GM21381 (cell line): ENCODE measurements around the gene SH3RF2.
"Not testable (repeated sequence)": the region's sequence is repeated elsewhere in the genome, so short reads cannot be mapped to it uniquely, and the experiment has no call there.

Experiments used
- ATAC-seq: cut with Tn5 transposase; IDR thresholded peaks from one replicate; pipeline ENCODE4 v1.9.1; 2021; ENCODE audit warnings: mild to moderate bottlenecking, moderate library complexity; ENCODE audit not compliant: unreplicated experiment

The SH3RF2 gene, protein sequence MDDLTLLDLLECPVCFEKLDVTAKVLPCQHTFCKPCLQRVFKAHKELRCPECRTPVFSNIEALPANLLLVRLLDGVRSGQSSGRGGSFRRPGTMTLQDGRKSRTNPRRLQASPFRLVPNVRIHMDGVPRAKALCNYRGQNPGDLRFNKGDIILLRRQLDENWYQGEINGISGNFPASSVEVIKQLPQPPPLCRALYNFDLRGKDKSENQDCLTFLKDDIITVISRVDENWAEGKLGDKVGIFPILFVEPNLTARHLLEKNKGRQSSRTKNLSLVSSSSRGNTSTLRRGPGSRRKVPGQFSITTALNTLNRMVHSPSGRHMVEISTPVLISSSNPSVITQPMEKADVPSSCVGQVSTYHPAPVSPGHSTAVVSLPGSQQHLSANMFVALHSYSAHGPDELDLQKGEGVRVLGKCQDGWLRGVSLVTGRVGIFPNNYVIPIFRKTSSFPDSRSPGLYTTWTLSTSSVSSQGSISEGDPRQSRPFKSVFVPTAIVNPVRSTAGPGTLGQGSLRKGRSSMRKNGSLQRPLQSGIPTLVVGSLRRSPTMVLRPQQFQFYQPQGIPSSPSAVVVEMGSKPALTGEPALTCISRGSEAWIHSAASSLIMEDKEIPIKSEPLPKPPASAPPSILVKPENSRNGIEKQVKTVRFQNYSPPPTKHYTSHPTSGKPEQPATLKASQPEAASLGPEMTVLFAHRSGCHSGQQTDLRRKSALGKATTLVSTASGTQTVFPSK

DNA sequence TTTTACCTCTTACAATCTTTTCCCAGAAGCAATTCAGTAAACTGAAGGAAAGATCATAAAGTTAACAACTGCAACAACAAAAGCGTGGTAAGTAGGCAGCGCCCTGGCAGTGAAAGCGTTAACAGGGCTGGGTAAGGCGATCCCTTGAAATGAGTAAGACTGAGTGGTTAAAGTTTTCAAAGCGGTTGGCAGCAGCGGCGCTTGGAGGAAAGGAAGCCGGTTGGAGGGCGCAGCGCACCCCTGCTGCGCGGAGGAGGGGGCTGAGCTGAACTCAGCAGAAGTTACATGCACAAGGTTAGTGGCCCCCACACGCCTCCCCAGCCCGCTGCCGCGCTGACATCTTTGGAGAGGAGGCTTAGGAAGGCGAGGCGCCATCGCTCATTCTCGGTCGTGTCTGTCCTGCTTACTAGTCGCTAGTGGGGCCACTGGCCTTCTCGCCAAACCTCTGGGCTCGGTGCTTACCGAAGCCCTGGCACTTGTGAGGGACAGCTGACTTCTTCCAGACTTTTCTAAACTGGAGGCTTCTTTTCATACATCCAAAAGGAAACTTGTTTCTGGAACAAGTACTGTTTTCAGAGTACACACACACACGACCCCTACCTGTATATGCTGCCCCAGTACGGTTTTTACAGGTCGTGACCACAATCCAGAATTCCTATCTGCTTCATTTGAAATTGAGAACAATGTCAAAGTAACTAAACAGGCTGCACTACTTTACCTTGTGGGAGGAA lies at the start of gene SH3RF2:
TSS of gene SH3RF2 (plus strand) at position 178 of the 731 bp plus-strand sequence. CDS start 1,351 bp downstream, outside the sequence.
- peak; percentile 35 for ATAC-seq

- no peak for ATAC-seq
These were observed 49.2 kb upstream of the SH3RF2 start for GRCh38 chr5:145887217-145887616.

GRCh38 chr5:145887976-145888574 lies 48.3 kb upstream of the SH3RF2 start:
- ATAC-seq = no peak

GRCh38 chr5:145889611-145890010 lies 46.8 kb upstream of the SH3RF2 start:
- ATAC-seq = no peak

GRCh38 chr5:145891378-145891777 lies 45.0 kb upstream of the SH3RF2 start:
- not testable (repeated sequence) for ATAC-seq

DNA sequence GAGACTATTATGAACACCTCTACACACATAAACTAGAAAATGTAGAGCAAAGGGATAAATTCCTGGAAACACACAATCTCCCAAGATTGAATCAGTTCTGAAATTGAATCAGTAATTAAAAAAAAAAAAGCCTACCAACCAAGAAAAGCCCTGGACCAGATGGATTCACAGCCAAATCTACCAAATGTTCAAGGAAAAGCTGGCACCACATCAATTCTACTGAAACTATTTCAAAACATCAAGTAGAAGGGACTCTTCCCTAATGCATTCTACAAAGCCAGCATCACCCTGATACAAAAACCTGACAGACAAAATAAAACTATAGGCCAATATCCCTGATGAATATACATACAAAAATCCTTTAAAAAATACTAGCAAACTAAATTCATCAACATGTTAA lies 38.2 kb upstream of the SH3RF2 start:
- no peak for ATAC-seq

DNA sequence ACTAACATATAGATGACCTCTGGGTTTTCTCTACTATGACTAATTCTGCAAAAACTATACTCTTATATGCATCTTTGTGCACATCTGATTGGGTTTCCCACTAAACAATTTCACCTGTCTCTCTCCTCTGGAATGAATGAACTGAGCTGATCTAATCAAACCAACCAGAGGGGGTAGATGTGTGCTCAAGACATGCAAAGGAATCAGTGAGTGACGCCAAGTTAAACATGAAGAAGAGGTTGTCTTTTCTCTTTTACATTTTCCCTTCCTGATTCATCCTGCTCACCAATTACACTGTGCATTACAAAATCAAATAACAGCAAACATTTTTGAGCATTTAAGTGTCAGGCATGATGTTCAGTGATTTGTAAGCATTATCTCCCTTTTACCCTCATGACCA lies 34.0 kb upstream of the SH3RF2 start:
- ATAC-seq = no peak

- ATAC-seq = peak; percentile 54
These were observed 33.3 kb upstream of the SH3RF2 start for GRCh38 chr5:145903113-145903512.

DNA sequence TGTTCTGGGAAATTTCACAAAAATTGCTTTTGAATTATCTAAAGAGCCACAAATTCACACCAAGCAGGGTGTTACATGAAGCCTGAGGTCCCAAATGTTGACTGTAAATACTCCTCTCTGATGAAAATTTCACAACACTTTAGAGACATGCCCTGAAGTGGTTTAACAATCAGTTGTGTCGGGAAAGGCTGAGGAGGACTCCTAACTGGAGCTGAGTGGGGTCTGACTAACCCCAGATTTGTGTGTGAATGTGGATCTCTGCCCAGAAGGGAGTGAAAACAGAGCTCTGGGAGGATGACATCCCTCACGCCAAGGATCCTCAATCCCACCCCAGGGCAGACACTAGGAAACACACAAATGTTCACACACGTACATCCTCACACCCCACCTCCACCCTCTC lies 32.5 kb upstream of the SH3RF2 start:
- no peak for ATAC-seq

DNA sequence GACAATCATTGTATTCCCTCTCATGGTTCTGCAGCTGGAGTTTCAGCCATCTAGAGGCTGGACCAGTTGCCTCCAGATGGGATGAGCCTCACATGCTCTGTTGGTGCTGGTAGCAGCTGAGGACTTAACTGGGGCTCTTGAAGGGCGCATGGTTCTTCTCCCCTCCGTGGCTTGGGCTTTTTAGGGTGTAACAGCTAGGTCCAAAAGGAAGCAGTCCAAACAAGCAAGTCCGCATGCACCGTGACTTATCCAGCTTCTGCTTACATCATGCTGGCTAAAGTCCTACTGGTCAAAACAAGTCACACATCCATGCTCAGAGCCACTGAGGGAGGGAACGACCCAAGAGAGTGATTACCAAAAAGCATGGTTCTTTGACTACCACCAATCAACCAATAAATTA lies 31.6 kb upstream of the SH3RF2 start:
- no peak for ATAC-seq

- no peak for ATAC-seq
These were observed 30.0 kb upstream of the SH3RF2 start for GRCh38 chr5:145906401-145906800.

GRCh38 chr5:145908206-145908960 lies 28.0 kb upstream of the SH3RF2 start:
- ATAC-seq = no peak

- no peak for ATAC-seq
These were observed 25.2 kb upstream of the SH3RF2 start for GRCh38 chr5:145911164-145911563.

DNA sequence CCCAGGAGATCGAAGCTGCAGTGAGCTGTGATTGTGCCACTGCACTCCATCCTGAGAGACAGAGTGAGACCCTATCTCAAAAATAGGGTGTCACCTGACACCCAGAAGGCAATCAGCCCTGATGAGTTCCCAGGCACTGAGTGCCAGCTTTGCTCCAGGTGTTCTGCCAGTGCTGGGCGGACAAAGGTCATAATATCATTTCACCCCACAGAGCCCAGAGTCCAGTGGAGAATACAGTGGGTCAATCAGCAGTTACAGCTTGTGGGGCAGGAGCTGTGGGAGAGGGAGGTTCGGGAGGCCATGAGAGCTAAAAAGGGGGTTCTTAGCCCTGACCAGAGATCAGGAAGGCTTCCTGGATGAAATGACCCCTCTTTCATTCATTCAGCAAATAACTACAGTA lies 24.4 kb upstream of the SH3RF2 start:
- no peak for ATAC-seq

- no peak for ATAC-seq
These were observed 23.8 kb upstream of the SH3RF2 start for GRCh38 chr5:145912594-145912993.

DNA sequence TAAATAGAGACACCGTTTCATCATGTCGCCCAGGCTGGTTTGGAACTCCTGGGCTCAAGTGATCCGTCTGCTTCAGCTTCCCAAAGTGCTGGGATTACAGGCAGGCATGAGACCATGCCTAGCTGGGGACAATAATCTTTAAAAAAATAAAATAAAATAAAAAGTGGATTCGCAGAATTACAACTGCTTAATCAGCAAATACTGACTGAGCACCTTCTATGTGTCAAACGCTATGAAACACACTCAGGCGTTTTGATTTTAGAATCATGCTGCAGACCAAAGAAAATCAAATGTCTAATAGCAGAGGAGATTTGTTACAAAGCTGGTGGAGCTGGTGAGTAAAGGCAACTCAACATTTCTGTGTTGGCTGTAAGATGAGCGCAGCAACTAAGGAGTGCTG lies 22.7 kb upstream of the SH3RF2 start:
- no peak for ATAC-seq

DNA sequence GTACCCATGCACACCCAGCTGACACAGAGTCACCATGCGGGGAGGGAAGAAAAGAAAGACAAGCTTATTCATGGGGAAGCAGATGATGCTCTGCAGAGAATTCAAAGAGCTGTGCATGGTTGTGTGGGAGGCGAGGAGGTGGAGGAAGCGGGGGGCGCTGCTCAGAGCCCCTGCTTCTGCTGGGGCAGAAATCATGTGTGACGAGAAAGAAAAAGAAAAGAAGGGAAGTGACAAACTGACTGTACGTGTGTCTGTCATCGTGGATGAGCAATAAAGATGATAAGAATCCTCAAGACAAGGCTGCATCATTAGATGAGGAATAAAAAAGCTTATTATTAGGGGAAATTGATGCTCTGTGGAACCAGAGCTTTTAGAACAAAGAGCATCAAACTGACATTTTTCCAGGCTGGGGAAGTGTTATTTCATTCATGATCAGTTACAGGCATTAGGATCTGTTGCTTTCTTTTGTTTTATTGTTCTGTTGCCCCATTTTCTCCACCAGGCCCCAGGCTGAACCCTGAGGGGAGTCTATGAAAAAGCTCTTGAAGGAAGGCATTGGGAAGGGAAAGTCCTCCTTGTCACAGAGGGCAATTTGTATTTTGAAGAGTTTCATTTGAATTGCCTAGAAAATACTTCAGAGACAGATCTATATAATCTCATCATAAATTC lies 20.3 kb upstream of the SH3RF2 start:
- ATAC-seq = no peak

DNA sequence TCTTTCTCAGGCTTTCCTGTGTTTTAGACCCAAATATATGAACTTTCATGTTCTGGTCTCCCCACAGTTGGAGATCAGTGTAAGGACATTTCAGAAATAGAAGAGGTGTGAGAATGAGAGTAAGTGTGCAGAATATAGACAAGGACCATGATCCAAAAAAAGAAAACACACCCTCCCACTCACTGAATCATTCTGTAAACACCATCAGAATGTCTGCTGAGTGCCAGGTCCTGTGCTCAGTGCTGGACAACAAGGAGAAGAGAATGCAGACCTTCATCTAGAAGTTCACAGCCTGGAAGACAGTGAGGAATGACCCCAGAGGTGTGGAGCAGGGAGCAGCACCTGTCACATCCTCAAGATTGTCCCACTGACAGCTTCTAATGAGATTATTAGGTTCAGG lies 19.1 kb upstream of the SH3RF2 start:
- ATAC-seq = no peak

DNA sequence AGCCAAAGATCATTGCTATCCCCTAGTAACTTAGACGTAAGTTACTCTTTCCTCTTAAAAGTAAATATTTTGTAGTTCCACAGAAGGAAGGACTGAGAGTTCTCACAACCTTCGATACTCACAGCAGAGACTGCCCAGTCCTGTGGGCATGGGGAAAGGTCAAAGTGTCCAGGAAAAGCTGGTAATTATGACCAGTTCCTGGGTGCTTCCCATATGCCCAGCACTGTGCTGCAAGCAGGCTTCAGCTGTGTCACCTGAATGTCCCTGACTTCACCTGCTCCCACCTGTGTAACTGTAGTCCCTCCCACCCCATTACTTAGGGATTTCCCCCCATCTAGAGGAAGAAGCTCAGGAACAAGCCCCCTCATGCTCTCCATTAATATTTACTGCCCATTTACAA lies 18.0 kb upstream of the SH3RF2 start:
- ATAC-seq = no peak

GRCh38 chr5:145919413-145919812 lies 17.0 kb upstream of the SH3RF2 start:
- ATAC-seq = no peak
